Stomach (tissue), 4 donors: Measurements from ENCODE around the gene SEMA3A.

Experiments used
- CTCF ChIP-seq, 7 experiments: fragments of 450-650 bp in 4 of 7; fragments of 200-600 bp in 3 of 7; sonication (generic) in 3 of 7; IDR thresholded peaks; one replicate each; pipeline ENCODE4 v1.5.1; 2016 to 2019; ENCODE audit warnings: antibody characterized with exemption in 7 of 7, control low read depth in 2 of 7, mild to moderate bottlenecking in 1 of 7
- EP300 ChIP-seq: sonication (generic); formaldehyde crosslinking; IDR thresholded peaks from one replicate; pipeline ENCODE4 v1.6.1; 2017; ENCODE audit warnings: antibody characterized with exemption
- POLR2A ChIP-seq, 4 donors: fragments of 450-650 bp; IDR thresholded peaks; one replicate each; pipeline ENCODE4 v1.6.1; 2016; ENCODE audit warnings: antibody characterized with exemption in 4 of 4, control low read depth in 2 of 4, mild to moderate bottlenecking in 1 of 4, moderate library complexity in 1 of 4
- POLR2AphosphoS5 ChIP-seq, 3 donors: sonication (generic); formaldehyde crosslinking; IDR thresholded peaks; one replicate each; pipeline ENCODE4 v1.6.1; 2016; ENCODE audit warnings: antibody characterized with exemption in 3 of 3

DNA sequence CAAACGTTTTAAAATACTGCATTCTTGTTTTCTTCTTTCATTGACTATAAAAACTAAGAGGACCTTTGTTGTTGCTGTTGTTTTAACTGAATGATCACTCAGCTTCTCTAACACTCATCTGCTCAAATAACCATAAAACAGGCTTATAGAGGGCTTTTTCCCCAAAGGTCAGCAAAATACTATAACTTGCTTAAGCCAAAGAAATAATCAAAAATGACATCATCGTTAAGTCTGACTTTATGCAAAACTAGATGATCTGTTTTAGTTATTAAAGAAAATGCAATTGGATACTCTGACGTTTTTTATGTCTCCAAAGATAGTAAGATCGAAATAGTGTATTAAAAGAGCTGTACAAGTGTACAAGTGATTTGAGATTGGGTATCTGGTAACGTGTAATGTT is 152.9 kb downstream of the SEMA3A start:
- TF ChIP-seq POLR2AphosphoS5 (IDR thresholded peaks at IDR 0.05) (no peak), CTCF (IDR thresholded peaks at IDR 0.05) (no peak), EP300 (no peak), POLR2A (IDR thresholded peaks at IDR 0.05) (no peak)
